Osteocyte (in vitro differentiated cells): ENCODE data around the gene PTPRN2. TPM values are rescaled to one million over a fixed set of nuclear protein-coding genes. Genes with fewer than 3 reads are reported as not detected.
"Not testable (repeated sequence)": the region's sequence is repeated elsewhere in the genome, so short reads cannot be mapped to it uniquely, and the experiment has no call there.

Source experiments
- DNase-seq: peaks from one replicate; pipeline ENCODE4 v3.0.0; 2021; ENCODE audit warnings: mixed read lengths; ENCODE audit not compliant: unreplicated experiment; ENCODE audit errors: extremely low spot score
- H3K27ac Mint-ChIP-seq: one replicate; pipeline ENCODE4 v1.8.0; 2021; ENCODE audit warnings: mild to moderate bottlenecking, mixed read lengths; ENCODE audit not compliant: unreplicated experiment
- H3K27me3 Mint-ChIP-seq: one replicate; pipeline ENCODE4 v1.8.0; 2021; ENCODE audit warnings: mixed read lengths; ENCODE audit not compliant: unreplicated experiment
- H3K36me3 Mint-ChIP-seq: one replicate; pipeline ENCODE4 v1.8.0; 2021; ENCODE audit warnings: mixed read lengths; ENCODE audit not compliant: unreplicated experiment
- H3K4me1 Mint-ChIP-seq: one replicate; pipeline ENCODE4 v1.8.0; 2021; ENCODE audit warnings: mixed read lengths; ENCODE audit not compliant: unreplicated experiment
- H3K4me3 Mint-ChIP-seq: one replicate; pipeline ENCODE4 v1.8.0; 2021; ENCODE audit warnings: mild to moderate bottlenecking, moderate library complexity, mixed read lengths; ENCODE audit not compliant: unreplicated experiment
- H3K9me3 Mint-ChIP-seq: one replicate; pipeline ENCODE4 v1.8.0; 2021; ENCODE audit warnings: mixed read lengths; ENCODE audit not compliant: unreplicated experiment
- CTCF ChIP-seq: fragments of 200-600 bp; sonication (generic); IDR thresholded peaks from 2 replicates; pipeline ENCODE4 v1.5.0; 2021; ENCODE audit warnings: antibody characterized with exemption, mild to moderate bottlenecking, moderate library complexity
- total RNA-seq: library from RNA; stranded (reverse); gene quantifications from 2 replicates; pipeline ENCODE4 v1.2.1, GENCODE V29; 2021

The PTPRN2 gene
- total RNA-seq, 1 donor from 2014 or later = 0.59 TPM

- no peak overlapping the region for H3K4me3 Mint-ChIP-seq
- no peaks in the 10 kb centered on the region for H3K4me1 Mint-ChIP-seq
- H3K27ac Mint-ChIP-seq = no peak overlapping the region
- peaks cover 63% of the 10 kb centered on the region for H3K9me3 Mint-ChIP-seq
- no peak for TF ChIP-seq CTCF
- no peaks in the 10 kb centered on the region for H3K27me3 Mint-ChIP-seq
- no peaks in the 10 kb centered on the region for H3K36me3 Mint-ChIP-seq
- DNase-seq = no peak
These were observed 279.6 kb downstream of the PTPRN2 start for GRCh38 chr7:158308001-158308400.

DNA sequence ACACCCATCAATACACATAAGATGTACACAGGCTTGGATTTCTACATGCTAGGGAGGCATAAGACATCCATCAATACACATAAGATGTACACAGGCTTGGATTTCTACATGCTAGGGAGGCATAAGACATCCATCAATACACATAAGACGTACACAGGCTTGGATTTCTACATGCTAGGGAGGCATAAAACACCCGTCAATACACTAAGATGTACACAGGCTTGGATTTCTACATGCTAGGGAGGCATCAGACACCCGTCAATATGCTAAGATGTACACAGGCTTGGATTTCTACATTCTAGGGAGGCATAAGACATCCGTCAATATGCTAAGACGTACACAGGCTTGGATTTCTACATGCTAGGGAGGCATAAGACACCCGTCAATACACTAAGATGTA lies 283.6 kb downstream of the PTPRN2 start:
- peaks cover 43% of the 10 kb centered on the region for H3K9me3 Mint-ChIP-seq
- not testable (repeated sequence) for H3K4me1 Mint-ChIP-seq, H3K27me3 Mint-ChIP-seq, H3K4me3 Mint-ChIP-seq, H3K36me3 Mint-ChIP-seq, H3K27ac Mint-ChIP-seq
- peak; percentile 7 for DNase-seq

- Mint-ChIP-seq H3K9me3 (peaks cover 40% of the 10 kb centered on the region), H3K36me3 (no peaks in the 10 kb centered on the region)
- no peak for TF ChIP-seq CTCF
These were observed 284.5 kb downstream of the PTPRN2 start for GRCh38 chr7:158303121-158303520.

DNA sequence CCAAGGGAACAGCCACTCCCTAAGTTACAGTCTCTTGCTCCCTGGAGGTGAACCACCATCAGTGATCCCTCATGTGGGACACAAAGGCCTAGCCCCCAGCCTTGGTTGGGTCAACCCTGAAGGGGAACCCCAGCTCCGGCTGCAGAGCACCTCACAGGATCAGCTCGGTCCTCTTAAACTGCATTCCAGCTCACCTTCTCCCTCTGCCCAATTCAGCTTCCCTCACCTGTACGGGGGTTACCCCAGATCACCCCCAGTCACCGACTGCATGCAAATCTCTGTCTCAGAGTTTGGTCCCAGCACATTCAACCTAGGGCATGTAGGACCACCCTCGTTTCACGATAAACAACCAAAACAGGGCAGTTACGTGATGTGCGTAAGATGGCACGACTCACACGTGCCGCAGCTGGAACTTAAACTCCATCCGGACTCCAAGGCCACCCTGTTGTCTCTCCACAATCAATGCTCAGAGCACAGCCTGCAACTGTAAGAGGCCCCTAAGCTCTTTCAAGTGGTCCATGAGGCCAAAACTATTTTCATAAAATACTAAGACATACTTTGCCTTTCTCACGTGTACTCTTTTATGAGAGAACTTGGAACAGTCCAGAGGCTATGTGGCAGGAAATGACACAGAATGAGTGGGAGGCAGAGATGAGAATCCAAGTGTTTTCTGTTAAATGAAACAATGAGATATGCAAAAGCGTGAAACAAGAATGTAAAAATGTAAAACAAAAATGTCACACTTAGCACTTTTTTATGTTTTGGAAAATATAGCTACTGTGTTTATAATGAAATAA lies 285.2 kb downstream of the PTPRN2 start:
- Mint-ChIP-seq H3K4me3 (no peak overlapping the region), H3K4me1 (no peaks in the 10 kb centered on the region), H3K27ac (no peak overlapping the region), H3K9me3 (peaks cover 40% of the 10 kb centered on the region), H3K27me3 (no peaks in the 10 kb centered on the region), H3K36me3 (no peaks in the 10 kb centered on the region)
- no peak for TF ChIP-seq CTCF
- peak; percentile 78 for DNase-seq

More at GRCh38 chr7:158303121-158303520, 284.5 kb downstream of the PTPRN2 start:
- no peaks in the 10 kb centered on the region for H3K4me1 Mint-ChIP-seq
- H3K27ac Mint-ChIP-seq = no peak overlapping the region
- H3K4me3 Mint-ChIP-seq = no peak overlapping the region
- peak; percentile 27 for DNase-seq
- no peaks in the 10 kb centered on the region for H3K27me3 Mint-ChIP-seq

DNA sequence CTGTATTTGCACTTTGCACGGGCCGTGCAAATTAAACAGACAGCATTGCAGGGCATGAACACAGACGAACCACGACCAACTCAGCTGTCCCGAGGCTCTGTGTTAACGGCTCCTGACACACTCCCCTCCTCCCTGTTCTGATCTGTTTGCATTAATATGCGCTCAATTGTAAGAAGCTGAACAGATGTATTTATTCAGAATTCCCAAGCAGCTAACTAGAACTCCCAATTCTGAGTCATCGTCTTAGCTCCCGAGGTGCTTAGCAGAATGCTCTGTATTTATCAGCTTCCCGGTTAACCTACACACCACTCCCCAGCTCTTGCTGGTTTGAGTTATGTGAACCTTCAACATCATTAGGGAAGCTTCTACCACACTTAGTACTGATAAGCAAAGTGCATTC lies 286.4 kb downstream of the PTPRN2 start:
- Mint-ChIP-seq H3K9me3 (peaks cover 41% of the 10 kb centered on the region), H3K27me3 (no peaks in the 10 kb centered on the region), H3K4me1 (no peaks in the 10 kb centered on the region), H3K27ac (no peak overlapping the region), H3K36me3 (no peaks in the 10 kb centered on the region), H3K4me3 (no peak overlapping the region)
- TF ChIP-seq CTCF = no peak
- DNase-seq = peak; percentile 2
